B cell (primary cell): Measurements from ENCODE around the gene PLA2G12B. TPM values are rescaled to one million over a fixed set of nuclear protein-coding genes. Genes with fewer than 3 reads are reported as not detected.

ENCODE experiments used
- ATAC-seq: fragments of 200-7000 bp; cut with Tn5 transposase; one replicate; pipeline ENCODE4 v1.10.0; 2021; ENCODE audit warnings: low read depth, mild to moderate bottlenecking, moderate number of reproducible peaks, moderate library complexity
- CTCF ChIA-PET: fragments of 350-600 bp; sonication (Branson Sonifier 250); formaldehyde crosslinking; loops from one replicate; lab custom pipeline; 2021; ENCODE audit warnings: antibody characterized with exemption, inconsistent platforms; lab: Charles Lee
- POLR2A ChIA-PET: fragments of 350-600 bp; sonication (Branson Sonifier 250); formaldehyde crosslinking; loops from one replicate; lab custom pipeline; 2021; ENCODE audit warnings: antibody characterized with exemption; lab: Charles Lee
- DNase-seq: peaks from one replicate; pipeline ENCODE4 v3.0.0; 2013
- H2AFZ ChIP-seq: 2 replicates; pipeline ENCODE4 v1.6.1; 2012; ENCODE audit warnings: mild to moderate bottlenecking, low read depth, low read length; ENCODE audit not compliant: insufficient read depth, poor library complexity, severe bottlenecking
- H3K27ac ChIP-seq, 2 donors: 1 replicate in 1 of 2; 2 replicates in 1 of 2; pipeline ENCODE4 v1.5.1; 2012 to 2013; ENCODE audit warnings: low read length in 2 of 2, mild to moderate bottlenecking in 2 of 2, moderate library complexity in 1 of 2
- H3K27me3 ChIP-seq, 4 experiments: fragments of 200-600 bp in 1 of 4; sonication (generic) in 1 of 4; replicated peaks in 1 of 4; 1 replicate in 2 of 4; 2 replicates in 2 of 4; pipeline versions ENCODE4 v1.6.1 to v1.7.0; 2013 to 2016; ENCODE audit warnings: low read length in 3 of 4, mild to moderate bottlenecking in 2 of 4, mixed read lengths in 1 of 4, moderate library complexity in 1 of 4; ENCODE audit not compliant: insufficient read depth in 4 of 4, control insufficient read depth in 3 of 4; ENCODE audit errors: control extremely low read depth in 1 of 4
- H3K36me3 ChIP-seq, 2 experiments: replicated peaks in 1 of 2; 1 replicate in 1 of 2; 2 replicates in 1 of 2; pipeline versions ENCODE4 v1.6.1 to v1.7.1; 2013; ENCODE audit warnings: low read length in 1 of 2; ENCODE audit not compliant: insufficient read depth in 2 of 2, control insufficient read depth in 1 of 2; ENCODE audit errors: control extremely low read depth in 1 of 2, extremely low read depth in 1 of 2
- H3K4me1 ChIP-seq, 2 donors: fragments of 200-600 bp in 1 of 2; sonication (generic) in 1 of 2; 1 replicate in 1 of 2; 2 replicates in 1 of 2; pipeline versions ENCODE4 v1.5.1 to v1.6.1; 2013 to 2017; ENCODE audit warnings: low read length in 2 of 2; ENCODE audit not compliant: control insufficient read depth in 2 of 2, insufficient read depth in 2 of 2
- H3K4me2 ChIP-seq: replicated peaks from 2 replicates; pipeline ENCODE3; 2012; ENCODE audit warnings: mild to moderate bottlenecking, low read depth, low read length; ENCODE audit not compliant: poor library complexity, severe bottlenecking
- H3K4me3 ChIP-seq, 5 experiments: fragments of 200-600 bp in 1 of 5; sonication (generic) in 1 of 5; 1 replicate in 3 of 5; 2 replicates in 2 of 5; pipeline versions ENCODE4 v1.5.1 to v1.7.0; 2011 to 2016; ENCODE audit warnings: low read length in 4 of 5, mild to moderate bottlenecking in 4 of 5, low read depth in 2 of 5, control low read depth in 1 of 5, moderate library complexity in 1 of 5; ENCODE audit not compliant: insufficient read depth in 1 of 5; ENCODE audit errors: control extremely low read depth in 1 of 5, extremely low read depth in 1 of 5
- H3K79me2 ChIP-seq: fragments of 200-600 bp; sonication (generic); one replicate; pipeline ENCODE4 v1.6.0; 2016; ENCODE audit warnings: low read length; ENCODE audit not compliant: control insufficient read depth, insufficient read depth
- H3K9ac ChIP-seq: fragments of 200-600 bp; sonication (generic); 2 replicates; pipeline ENCODE4 v1.6.1; 2017; ENCODE audit warnings: mild to moderate bottlenecking, low read length, moderate library complexity
- H3K9me3 ChIP-seq, 3 donors: one replicate each; pipeline versions ENCODE4 v1.6.1 to v1.7.1; 2013; ENCODE audit warnings: low read length in 2 of 3; ENCODE audit not compliant: control insufficient read depth in 2 of 3, insufficient read depth in 1 of 3; ENCODE audit errors: control extremely low read depth in 1 of 3
- H4K20me1 ChIP-seq: 2 replicates; pipeline ENCODE4 v1.6.0; 2012; ENCODE audit warnings: mild to moderate bottlenecking, low read length; ENCODE audit not compliant: insufficient read depth, control insufficient read depth, poor library complexity, severe bottlenecking
- H3K27ac Mint-ChIP-seq: one replicate; pipeline ENCODE4 v1.8.0; 2021; ENCODE audit warnings: mixed read lengths
- H3K27me3 Mint-ChIP-seq: one replicate; pipeline ENCODE4 v1.8.0; 2021; ENCODE audit warnings: mixed read lengths
- H3K4me1 Mint-ChIP-seq: one replicate; pipeline ENCODE4 v1.8.0; 2021; ENCODE audit warnings: mixed read lengths
- H3K4me3 Mint-ChIP-seq: one replicate; pipeline ENCODE4 v1.8.0; 2021; ENCODE audit warnings: mixed read lengths
- H3K9me3 Mint-ChIP-seq: one replicate; pipeline ENCODE4 v1.8.0; 2022; ENCODE audit warnings: mixed read lengths; ENCODE audit not compliant: insufficient read depth
- EZH2 ChIP-seq: IDR thresholded peaks from 2 replicates; pipeline ENCODE4 v1.6.1; 2012; ENCODE audit warnings: borderline replicate concordance, low read depth, mild to moderate bottlenecking, moderate library complexity, low read length; ENCODE audit not compliant: insufficient read depth, poor library complexity, severe bottlenecking
- WGBS: methylation state at CpG from one replicate; pipeline ENCODE4 v1.1.5; 2013; ENCODE audit warnings: missing lambda C conversion rate; ENCODE audit not compliant: insufficient coverage; 5-methylcytosine and 5-hydroxymethylcytosine counted together
- intact Hi-C: fragments of 100-400 bp; cut with micrococcal nuclease; formaldehyde crosslinking; loops from one replicate; pipeline ENCODE4 v1.10.0; 2022
- polyA plus RNA-seq: library from polyadenylated mRNA; depleted of rRNA; stranded (reverse); fragments of >200 nt; gene quantifications from 2 replicates; pipeline ENCODE4 v1.2.3, GENCODE V29; 2012
- total RNA-seq, 2 donors: library from RNA; stranded (reverse); fragments of 120-200 nt in 1 of 2; gene quantifications; 1 replicate in 1 of 2; 2 replicates in 1 of 2; pipeline versions ENCODE4 v1.2.3 to v1.2.4, GENCODE V29; 2013 to 2022
- TF ChIP-seq, protein P1 (sequence below): fragments of 200-600 bp; IDR thresholded peaks from one replicate; pipeline ENCODE4 v1.8.0; 2022; ENCODE audit warnings: antibody characterized with exemption, mild to moderate bottlenecking

Gene PLA2G12B
- total and polyA plus RNA-seq, 2 donors (not counting 1 experiment from before 2014, with no cell fraction given), result not detected

DNA sequence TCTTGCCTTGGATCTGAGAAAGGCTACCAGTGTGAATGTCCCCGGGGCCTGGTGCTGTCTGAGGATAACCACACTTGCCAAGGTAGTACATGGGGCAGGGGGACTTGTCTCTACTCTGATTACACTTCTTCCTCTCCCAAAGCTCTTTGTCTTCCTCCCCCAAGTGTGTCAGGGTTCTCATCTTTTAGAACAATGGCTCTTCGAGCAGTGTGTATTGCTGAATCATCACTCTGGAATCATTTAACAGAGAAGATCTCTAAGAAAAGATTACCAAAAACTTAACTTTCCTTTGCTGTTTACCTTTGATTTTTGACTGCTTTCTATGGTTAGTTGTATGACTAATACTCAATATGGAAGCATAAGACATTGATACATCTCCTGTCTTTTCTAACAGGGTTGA is 42.8 kb downstream of the PLA2G12B start:
- ATAC-seq, result no peak
- CTCF ChIA-PET, result no interaction called here
- Histone ChIP-seq H3K79me2 (no peaks in the 10 kb centered on the region), H3K4me1 (no peaks in the 10 kb centered on the region), H3K9ac (no peak overlapping the region), H2AFZ (no peak overlapping the region), H3K36me3 (no peaks in the 10 kb centered on the region), H3K27me3 (no peaks in the 10 kb centered on the region), H3K9me3 (no peaks in the 10 kb centered on the region), H4K20me1 (no peaks in the 10 kb centered on the region), H3K4me3 (no peak overlapping the region), H3K27ac (no peak overlapping the region), H3K4me2 (no peak overlapping the region)
- POLR2A ChIA-PET, result no interaction called here
- no peaks in the 10 kb centered on the region for H3K9me3 Mint-ChIP-seq
- TF ChIP-seq EZH2, result no peak
- TF ChIP-seq, protein P1, sequence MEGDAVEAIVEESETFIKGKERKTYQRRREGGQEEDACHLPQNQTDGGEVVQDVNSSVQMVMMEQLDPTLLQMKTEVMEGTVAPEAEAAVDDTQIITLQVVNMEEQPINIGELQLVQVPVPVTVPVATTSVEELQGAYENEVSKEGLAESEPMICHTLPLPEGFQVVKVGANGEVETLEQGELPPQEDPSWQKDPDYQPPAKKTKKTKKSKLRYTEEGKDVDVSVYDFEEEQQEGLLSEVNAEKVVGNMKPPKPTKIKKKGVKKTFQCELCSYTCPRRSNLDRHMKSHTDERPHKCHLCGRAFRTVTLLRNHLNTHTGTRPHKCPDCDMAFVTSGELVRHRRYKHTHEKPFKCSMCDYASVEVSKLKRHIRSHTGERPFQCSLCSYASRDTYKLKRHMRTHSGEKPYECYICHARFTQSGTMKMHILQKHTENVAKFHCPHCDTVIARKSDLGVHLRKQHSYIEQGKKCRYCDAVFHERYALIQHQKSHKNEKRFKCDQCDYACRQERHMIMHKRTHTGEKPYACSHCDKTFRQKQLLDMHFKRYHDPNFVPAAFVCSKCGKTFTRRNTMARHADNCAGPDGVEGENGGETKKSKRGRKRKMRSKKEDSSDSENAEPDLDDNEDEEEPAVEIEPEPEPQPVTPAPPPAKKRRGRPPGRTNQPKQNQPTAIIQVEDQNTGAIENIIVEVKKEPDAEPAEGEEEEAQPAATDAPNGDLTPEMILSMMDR, result no peak
- WGBS, result 100% methylated on average over 1 of the region's 2 CpGs
- H3K27ac Mint-ChIP-seq, result no peak overlapping the region
- intact Hi-C loops, result no loop called here
- no peak overlapping the region for H3K4me3 Mint-ChIP-seq
- H3K4me1 Mint-ChIP-seq, result no peaks in the 10 kb centered on the region
- DNase-seq, result no peak
- H3K27me3 Mint-ChIP-seq, result peaks cover 3% of the 10 kb centered on the region

GRCh38 chr10:72910705-72911104 is 43.9 kb downstream of the PLA2G12B start:
- ATAC-seq (no peak), DNase-seq (no peak)
- H3K4me2 ChIP-seq, result no peak overlapping the region
- no peak overlapping the region for H3K4me3 ChIP-seq
- Mint-ChIP-seq H3K27ac (no peak overlapping the region), H3K4me1 (no peaks in the 10 kb centered on the region), H3K4me3 (no peak overlapping the region), H3K9me3 (no peaks in the 10 kb centered on the region), H3K27me3 (peaks cover 3% of the 10 kb centered on the region)
- H3K27me3 ChIP-seq, result no peaks in the 10 kb centered on the region
- ChIA-PET CTCF (no interaction called here), POLR2A (no interaction called here)
- H3K9ac ChIP-seq, result no peak overlapping the region
- H3K36me3 ChIP-seq, result no peaks in the 10 kb centered on the region
- TF ChIP-seq, protein P1, result no peak
- TF ChIP-seq EZH2, result no peak
- no peaks in the 10 kb centered on the region for H3K9me3 ChIP-seq
- H4K20me1 ChIP-seq, result no peaks in the 10 kb centered on the region
- no peak overlapping the region for H3K27ac ChIP-seq
- no peaks in the 10 kb centered on the region for H3K79me2 ChIP-seq
- H2AFZ ChIP-seq, result no peak overlapping the region
- H3K4me1 ChIP-seq, result no peaks in the 10 kb centered on the region
- intact Hi-C loops, result no loop called here
